ENCODE measurements around the gene SORL1-AS1.
A peak's percentile ranks its signal among the peaks of the same experiment; 100 is the strongest.
"Not testable (repeated sequence)": the region's sequence is repeated elsewhere in the genome, so short reads cannot be mapped to it uniquely, and the experiment has no call there.

The SORL1-AS1 gene

DNA sequence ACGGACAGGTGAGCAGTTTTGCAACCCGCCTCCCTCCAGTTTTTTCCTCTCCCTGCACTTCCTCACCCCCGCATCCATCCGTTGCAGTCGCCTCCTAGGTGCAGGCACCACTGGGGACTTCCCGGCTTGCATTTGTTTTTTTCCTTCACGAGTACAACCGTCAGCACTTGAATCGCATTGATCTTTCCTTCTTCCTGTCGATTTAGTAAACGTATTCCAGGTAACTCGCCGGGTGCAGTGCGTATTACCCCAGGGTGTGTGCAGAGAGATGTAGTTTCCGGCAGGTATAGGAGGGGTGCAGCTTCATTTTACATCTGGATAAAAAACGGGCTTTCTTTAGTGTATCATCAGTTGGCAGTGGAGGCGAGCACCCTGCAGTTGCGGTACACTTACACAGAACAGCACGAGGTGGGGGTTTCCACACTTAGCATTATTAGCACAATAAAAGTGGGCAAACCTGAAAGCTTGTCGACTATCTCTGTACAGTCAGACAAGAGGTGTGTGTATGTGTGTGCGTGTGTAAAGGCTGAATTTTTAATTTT lies at the start of gene SORL1-AS1:
Gene SORL1-AS1, minus strand, starts transcription at position 359 of the 542 bp plus-strand sequence.
- peak in 14 of 56 donors; percentile 30 to 64 (median 54) for DNase-seq

DNA sequence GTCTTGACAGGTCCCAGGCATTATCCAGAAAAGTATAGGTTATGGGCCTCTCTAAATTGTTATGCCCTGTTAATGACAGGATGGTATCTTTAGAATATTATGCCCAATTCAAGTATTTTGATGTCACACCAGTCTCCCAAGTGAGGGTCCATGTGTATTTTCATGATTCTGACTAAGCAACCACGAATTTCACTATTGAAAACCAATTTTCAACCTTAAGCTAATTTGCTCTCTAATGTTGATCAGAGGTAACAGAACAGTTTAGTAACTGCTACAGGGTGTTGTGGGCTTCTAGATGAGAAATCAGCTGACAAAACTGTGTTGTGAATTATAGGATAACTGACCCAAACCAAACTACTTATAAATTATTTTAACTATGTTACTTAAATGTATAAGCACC lies 48.0 kb upstream of the SORL1-AS1 start:
- no peak for DNase-seq

DNA sequence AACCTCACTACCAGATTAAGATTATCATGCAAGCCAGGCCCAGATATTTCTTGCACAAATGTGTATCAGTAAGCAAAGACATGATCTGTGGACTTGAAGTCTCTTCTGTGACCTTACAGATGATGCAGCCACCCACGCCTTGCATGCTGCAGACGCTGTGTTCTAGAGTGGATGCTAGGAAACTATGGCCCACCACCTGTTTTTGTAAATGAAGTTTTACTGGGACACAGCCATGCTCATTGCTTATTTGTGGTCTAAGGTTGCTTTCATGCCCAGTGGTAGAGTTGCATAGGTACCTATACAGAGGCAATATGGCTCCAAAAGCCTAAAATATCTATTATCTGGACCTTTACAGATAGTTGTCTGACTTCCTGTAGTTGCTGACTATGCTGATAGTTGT lies 47.5 kb upstream of the SORL1-AS1 start:
- DNase-seq, result no peak

DNA sequence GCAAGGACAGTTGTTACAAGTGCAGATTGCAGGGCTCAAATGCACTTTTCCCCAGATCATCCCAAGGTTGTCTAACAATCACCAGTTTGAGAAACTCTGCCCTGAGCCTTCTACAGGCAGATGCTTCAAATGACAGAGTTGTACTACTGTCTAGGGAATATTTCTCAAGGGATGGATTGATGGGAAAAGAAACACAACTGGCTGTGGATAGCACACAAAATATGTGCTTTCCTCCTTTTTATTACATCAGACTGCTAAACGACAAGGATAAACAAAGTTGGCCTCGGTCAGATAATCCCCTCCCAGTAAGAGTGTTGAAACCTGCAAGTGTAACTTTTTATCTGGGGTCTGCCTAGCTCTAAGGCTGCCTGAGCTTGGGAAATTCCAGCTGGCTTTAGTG lies 46.6 kb upstream of the SORL1-AS1 start:
- DNase-seq, result no peak

DNA sequence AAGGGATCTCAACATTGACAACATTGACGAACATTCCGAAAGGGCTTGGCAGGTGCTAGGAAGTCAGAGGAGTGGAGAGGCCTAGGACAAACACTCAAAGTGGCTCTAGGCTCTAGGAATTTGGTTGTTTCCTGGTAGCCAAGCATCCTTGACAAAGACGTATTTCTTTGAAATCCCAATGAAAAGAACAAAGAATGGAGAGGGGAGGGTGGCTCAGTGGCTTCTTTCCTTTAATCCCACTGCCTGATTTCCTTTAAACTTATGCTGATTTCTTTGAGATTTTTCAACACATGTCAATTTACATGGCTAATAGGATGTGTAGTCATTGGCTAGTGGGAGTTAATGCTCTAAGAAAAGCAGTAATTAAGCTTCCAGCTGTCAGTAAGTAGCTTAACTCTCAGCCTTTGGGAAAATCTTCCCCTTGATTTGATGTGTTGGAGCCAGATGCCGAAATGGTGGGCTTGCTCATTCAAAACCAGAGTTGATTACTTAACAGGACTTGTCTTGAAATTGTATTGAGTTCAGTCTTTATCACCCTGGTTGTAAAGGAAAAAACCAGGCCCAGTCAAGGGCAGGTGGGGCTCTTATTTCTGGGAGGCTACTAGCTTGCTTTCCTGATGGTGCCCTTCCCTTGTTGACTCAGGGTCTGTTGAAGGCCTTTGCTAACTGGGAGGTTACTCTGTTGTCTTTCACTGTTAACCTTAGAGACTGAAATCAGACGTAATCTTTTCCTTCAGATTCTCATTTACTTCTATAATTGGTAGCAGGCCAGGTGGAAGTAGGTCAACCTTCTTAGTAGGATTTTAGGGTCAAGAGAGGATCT lies 44.6 kb upstream of the SORL1-AS1 start:
- DNase-seq, result no peak

DNA sequence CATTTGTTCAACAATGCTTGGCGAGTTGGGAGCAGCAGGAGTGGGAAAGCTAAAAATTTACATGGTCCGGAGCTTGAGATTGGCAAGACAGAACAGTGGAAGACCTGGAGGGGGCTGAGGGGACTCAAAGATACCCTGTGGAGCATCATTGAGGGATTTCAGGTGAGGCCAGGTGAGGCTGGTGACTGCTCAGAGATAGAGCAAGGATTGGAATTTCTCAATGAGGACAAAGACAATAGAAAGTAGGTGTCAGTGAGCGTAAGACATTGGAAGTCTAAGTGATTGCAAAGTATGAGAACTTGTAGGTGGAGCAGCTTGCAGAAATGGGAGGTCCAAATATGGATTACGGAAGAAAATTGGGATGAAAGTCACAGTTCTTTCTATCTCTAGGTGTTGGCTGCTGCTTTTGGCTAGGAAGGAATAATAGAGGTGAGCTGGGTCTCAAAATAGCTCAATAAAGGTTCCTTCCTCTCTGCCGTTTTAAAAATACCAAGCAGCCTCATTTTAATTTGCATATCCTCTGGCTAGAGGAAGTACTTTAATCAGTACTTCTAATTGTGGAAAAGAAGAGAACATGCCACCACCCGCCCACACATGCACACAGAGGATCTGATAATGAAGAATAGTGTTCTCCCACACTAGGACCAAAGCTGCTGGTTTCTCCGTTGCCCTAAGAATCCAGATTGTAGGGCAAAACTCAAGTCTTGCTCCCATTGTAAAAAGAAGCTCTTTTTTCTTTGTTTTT lies 41.8 kb upstream of the SORL1-AS1 start:
- DNase-seq, result peak in 11 of 56 donors; percentile 16 to 58 (median 35)

DNA sequence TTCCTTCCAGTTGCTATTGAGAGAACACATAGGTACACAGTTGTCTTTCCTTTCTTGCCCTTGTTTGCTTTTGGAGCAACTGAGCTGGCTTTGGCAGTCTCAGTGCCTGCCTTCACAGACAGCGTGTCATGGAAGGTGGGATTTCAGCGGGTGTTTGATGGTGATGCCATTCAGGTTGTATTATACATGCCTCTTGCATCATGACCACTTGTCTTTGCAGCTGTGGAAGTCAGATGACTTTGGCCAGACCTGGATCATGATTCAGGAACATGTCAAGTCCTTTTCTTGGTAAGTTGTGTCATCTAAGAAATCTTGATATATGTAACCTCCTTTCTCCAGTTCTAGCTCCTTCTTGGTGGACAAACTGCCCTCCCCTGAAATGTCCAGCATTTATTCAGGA lies 37.1 kb upstream of the SORL1-AS1 start:
- no peak for DNase-seq

DNA sequence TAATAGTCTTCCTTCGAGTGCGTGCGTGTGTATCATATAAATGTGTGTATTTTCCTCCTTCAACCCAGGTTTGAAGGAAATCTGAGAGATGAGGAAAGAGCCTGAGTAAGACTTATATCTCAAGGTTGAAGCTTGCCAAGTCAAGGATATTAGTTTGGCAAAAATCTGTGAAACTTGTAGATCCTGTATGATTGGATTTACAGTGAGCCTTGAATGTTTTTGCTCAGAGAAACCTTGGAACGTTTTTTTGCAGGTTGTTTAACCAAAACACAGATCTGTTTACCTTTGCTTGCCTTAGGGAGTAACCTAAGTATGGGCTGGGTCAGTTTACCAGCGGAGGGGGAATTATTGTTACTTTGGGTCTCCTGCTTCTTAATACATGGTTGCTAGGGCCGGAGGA lies 35.9 kb upstream of the SORL1-AS1 start:
- DNase-seq, result no peak

DNA sequence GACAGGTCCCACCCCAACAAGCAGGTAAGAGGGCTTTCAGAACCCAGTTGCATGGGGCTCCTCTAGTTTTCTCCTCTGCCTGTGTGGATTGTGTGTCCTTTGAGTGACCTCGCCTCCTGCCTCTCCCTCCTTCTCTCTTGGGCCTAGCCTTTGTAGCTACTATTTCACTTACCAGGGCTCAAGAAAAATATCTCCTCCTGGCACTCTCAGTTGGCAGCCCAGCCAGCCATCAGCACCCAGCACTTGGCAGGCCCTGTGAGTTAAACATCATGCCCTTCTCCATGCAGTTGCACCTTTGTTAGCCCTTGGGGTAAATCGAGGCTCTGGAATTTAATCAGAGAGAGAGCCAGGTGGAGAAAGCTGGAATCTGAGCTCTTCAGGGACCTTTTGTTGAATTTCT lies 35.4 kb upstream of the SORL1-AS1 start:
- DNase-seq, result peak in 4 of 56 donors; percentile 6 to 20 (median 13)

DNA sequence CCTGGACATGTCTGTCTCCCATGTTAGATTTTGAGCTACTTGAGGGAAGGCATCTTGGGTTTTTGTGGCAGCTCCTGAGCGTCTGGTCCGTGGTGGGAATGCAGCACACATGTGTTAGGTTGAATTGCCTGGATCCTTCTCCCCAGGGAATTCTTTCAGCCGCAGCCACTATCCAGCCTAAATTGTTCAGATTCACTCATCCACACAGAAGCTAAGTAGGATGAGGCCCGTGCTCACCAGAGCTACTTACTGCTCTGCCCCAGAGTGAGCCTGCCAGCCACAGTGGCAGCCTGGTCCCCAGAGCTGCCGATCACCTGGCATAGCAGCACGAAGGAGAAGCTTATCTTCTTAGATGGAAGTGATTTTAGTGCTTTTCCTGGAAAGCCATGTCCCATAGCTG lies 34.4 kb upstream of the SORL1-AS1 start:
- DNase-seq, result no peak

DNA sequence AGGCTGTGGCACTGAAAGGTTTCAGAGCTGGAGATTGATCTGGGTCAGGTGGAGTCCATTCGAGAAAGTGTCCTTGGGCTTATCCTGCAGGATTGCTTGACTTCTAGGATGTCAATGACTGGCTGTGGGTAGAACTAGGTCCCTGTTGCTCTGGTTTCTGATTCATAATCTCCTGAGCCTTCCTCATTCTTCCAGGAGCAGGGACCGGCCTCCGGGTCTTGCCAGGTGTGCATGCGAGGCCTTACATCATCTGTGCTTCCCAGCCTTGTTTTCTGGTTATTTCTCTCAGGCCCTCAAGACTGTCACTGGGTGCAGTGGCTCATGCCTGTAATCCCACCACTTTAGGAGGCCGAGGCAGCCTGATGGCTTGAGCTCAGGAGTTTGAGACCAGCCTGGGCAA lies 33.3 kb upstream of the SORL1-AS1 start:
- no peak for DNase-seq

DNA sequence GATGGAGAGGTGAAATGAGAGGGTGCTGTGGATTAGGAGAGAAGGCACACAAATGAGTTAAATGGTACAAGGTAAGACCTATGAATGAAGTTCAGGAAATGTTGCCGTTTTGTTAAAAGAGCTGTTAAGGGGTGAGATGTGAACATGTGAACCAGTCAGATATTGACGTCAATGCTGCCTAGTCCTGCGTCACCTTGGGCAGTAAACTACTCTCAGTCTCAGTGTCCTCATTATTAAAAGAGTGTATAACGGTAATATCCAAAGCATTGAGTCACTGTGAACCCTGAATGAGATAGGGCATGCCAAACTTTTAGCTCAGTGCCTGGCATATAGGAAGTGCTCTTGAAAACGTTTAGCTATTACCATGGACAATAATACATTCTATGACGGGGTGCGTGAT lies 32.4 kb upstream of the SORL1-AS1 start:
- DNase-seq, result no peak

DNA sequence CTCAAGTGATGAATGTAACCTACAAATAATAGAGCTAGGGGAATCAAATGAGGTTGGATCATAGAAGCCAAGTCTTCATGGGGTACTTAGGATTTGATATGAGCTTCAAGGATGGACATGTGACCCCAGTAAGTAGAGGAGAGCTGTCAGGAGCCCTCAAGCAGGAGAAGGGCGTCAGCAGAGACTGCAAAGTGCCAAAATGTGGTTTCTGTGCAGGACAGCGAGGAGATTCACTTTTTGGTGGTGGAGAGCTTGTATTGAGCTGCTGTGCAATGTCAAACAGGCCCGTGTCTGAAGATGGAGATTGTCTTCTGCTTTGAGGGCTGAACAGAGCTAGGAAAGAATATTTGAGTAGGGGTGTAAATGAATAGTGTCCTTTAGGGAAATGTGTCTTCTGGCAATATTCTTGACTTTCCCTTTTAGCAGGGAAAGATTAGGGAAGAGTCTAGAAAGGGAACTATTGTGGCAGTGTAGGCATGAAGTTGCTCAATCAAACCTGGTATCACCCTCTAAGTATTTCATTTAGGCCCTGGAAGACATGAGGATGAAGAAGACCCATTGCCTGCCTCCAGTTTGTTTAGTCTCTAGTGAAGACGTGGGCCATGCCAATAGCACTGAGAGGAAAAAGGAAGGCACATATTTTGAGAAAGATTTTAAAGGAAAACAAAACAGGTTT lies 31.2 kb upstream of the SORL1-AS1 start:
- no peak for DNase-seq

DNA sequence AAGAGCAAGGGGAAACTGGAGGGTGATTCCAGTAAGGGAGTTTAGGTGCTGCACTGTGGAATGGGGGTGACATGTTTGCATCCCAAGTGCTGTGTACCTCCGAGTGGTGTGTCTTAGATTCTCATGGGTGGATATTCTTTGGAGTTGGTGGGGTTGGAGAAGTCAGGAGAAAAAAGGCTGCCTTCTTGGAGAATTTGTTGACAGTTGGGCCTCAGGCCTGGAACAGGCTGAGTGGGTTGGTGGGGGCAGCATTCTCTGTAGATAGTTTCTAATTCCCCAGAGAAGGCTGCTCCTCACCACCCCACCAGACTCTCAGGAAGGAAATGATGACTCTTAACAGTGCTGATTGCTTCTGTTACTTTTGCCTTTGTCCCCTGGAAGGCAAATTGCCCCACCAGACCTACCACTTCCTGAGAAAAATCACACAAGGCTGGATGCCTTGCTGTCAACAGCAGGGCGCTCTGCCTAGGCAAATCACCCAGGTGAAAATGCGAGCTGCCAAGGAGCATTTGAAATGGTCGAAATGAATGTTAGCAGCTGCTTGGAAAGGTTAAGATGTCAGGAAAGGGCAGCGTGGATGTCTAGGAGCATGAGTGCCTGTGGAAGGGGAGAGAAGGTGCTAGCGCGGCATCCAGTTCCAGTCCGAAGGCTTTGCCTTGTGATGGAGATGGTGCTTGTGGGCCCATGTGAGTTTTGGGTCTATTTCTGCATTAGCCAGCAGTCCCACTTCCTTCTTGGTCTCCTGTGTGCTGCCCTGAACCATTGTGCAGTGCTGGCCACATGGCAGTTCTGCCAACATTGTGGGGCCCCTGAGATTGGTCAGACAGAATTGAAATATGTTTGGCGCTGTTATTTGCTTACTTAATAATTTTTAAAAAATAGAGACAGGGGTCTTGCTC lies 29.7 kb upstream of the SORL1-AS1 start:
- DNase-seq, result peak in 4 of 56 donors; percentile 7 to 54 (median 24)

DNA sequence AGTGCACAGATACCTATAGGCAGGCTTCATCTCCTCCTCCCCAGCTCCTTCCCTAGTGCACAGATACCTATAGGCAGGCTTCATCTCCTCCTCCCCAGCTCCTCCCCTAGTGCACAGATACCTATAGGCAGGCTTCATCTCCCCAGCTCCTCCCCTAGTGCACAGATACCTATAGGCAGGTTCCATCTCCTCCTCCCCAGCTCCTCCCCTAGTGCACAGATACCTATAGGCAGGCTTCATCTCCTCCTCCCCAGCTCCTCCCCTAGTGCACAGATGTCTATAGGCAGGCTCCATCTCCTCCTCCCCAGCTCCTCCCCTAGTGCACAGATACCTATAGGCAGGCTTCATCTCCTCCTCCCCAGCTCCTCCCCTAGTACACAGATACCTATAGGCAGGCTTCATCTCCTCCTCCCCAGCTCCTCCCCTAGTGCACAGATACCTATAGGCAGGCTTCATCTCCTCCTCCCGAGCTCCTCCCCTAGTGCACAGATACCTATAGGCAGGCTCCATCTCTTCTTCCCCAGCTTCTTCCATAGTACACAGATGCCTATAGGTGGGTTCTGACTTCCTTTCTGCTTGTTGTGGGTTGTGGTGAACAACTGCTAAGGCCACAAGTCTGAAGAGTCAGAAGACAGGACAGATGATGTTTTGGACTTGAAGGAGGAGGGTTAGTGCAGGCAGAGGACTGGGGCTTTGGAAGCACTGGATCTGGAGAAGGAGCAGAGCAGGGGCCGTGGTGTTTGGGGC lies 28.9 kb upstream of the SORL1-AS1 start:
- DNase-seq, result not testable (repeated sequence)

DNA sequence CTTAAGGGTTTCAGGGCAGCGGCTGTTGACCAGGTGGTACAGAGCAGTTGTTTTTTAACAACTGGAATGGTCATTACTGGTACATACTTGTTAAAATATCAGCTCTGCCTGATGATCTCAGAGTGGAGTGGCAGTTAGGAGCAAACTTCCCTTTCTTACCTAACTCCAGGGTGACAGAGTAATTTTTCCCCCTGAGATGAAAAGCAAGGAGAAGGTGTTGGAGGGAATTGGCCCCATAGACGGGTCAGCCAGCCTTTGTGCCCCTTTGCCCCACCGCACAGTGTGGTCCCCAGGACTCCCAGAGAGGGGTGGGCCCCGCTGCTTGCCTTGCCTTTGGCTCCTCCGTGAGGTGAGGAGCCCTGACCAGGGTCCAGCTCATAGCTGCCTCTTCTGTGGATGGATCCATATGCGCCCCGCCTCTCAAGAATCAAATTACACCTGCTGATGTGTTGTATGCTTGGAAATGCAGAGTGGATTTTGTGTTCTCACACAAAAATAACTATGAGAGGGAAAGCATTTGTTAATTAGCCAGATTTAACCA lies 27.0 kb upstream of the SORL1-AS1 start:
- no peak for DNase-seq

DNA sequence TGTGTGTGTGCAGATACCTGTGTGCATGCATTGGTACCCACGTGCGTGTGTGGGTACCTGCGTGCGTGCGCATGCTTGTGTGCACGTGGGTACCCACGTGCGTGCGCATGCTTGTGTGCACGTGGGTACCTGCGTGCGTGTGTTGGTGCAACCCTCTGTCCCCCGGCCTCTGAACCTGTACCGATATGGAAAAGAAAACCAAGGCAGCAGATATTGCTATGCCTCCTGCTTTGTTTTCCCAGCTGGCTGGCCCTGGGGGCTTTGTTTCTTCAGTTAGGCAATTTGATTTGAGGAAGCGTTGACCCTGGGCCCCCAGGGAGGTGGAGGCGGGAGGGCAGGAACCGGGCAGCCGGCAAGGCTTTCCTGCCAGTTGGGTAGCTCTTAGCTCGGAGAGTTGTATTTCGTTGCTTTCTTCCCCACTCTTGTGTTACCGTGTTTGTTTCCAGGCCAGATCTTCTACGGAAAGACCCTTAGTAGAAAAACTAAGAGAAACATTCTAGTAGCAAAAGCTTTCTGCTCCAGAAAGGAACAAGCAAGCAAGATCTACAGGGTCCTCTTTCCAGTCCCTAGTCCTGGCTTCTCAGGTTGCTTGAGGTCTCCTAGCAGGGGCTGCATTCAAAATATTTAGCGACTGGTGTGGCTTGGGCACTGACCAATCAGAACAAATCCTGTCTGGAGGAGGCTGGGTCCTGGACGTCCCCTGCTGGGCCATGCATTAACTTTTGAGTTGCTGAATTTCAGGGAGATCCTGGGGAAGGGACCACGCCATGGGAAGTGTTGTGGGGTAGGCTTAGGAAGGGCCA lies 26.3 kb upstream of the SORL1-AS1 start:
- DNase-seq, result no peak

DNA sequence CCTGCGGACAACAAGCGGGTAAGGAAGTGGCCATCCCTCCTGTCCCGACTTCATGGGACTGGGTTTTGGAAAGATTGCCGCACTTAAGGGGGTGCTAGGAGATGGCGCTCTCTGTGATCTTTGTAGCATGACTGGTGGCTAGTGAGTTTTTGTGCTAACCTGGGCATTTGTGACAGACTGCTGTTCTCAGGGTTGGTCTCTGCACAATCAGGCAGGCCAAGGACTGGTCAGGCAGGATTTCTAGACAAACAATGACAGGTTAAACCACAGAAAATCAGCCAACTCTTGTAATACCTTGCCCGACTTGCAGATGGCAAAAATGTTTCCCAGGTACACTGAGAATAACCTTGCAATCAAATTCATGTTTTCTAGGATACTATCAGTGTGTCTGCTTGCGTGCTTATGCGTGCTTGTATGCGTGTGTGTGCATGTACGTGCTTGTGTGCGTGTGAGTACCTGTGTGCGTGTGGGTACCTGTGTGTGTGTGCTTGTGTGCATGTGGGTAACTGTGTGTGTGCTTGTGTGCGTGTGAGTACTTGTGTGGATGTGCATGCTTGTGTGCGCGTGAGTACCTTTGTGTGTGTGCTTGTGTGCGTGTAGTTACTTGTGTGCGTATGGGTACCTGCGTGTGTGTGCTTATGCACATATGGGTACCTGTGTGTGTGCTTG lies 25.6 kb upstream of the SORL1-AS1 start:
- DNase-seq, result no peak
